Measurements from ENCODE around the gene ITGAE.
A peak's percentile ranks its signal among the peaks of the same experiment; 100 is the strongest.
"Not testable (repeated sequence)": the region's sequence is repeated elsewhere in the genome, so short reads cannot be mapped to it uniquely, and the experiment has no call there.

ITGAE gene

DNA sequence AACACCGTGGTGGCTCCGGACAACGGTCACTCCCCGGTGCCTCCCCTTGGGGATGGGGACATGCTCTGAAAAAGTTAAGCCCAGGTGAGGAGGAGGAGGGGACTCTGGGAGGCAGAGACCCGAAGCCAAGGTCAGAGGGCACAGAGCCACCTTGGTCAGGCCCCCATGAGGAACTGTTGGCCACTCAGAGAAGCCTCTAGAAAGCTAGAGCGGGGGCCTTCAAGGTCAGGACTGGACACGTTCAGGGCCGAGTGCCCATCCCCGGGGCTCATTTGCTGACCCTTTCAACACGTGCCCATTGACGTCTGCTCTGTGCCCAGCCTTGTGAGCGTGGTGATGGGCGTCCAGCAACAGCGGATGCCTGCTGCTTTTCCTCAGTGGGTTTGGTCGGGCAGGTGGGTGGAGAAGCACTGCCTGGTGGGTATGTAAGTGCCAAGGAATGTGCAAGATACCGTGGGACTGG, 39.0 kb downstream of the ITGAE start:
- no peak for DNase-seq

GRCh38 chr17:3761036-3761917, 39.7 kb downstream of the ITGAE start:
- DNase-seq = no peak

DNA sequence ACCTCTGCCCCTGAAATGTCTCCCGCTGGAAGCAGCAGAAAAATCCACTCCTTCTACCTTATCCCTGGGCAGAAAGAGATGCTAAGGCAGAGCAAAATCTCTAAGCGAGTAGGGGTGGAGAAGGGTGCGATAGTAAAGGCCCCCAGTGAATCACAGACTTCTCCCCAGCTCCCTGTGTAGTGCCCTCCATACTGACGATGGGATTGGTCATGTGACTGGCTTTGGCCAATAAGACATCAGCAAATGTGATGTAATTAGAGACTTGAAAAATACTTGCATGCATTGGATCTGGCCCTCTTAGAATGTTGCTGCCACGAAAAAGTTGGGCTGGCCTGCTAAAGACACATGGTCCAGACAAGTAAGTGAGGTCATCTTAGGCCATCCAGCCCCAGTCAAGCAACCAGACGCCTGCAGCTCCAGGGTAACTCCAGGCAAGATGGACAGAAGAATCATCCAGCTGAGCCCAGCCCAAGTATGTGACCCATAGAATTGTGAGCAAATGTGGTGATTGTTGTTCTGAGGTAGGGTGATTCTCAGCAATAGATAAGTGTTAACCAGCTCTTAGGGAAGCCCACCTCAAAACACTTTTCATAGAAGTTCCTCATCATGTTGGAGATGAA, 41.3 kb downstream of the ITGAE start:
- DNase-seq = no peak

GRCh38 chr17:3755335-3756030, 45.5 kb downstream of the ITGAE start:
- DNase-seq = no peak

DNA sequence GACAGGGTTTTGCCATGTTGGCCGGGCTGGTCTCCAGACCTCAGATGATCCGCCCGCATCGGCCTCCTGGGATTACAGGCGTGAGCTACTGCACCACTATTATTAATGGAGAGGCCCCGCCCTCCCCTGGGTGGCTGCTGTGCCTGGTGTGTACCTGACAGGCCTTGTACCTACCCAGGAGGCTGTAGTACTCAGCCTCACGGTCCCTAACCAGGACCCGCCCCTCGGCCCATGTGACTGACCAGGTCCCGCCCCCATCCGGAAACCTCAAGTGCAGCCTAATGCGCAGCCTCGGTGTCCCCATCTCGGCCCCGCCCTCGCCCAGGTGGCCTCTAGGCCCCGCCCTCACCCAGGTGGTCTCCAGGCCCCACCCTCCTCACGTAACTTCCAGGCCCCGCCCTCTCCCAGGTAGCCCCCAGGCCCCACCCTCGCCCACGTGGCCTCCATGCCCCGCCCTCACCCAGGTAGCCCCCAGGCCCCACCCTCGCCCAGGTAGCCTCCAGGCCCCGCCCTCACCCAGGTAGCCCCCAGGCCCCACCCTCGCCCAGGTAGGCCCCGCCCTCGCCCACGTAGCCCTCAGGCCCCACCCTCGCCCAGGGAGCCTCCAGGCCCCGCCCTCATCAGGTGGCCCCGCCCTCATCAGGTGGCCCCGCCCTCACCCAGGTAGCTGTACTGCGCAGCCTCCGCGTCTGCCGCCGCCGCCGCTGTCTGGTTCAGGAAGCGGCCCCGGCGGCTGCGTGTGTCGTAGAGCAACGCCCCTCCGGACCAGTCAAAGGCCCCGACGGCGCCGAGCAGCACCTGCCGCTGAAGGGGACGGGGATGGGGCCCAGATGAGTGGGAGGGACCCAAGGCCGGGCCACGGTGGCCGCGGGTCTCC, 46.3 kb downstream of the ITGAE start:
- peak in 15 of 56 donors; percentile 6 to 79 (median 15) for DNase-seq

GRCh38 chr17:3754066-3754457, 46.9 kb downstream of the ITGAE start:
- DNase-seq = peak in 9 of 56 donors; percentile 9 to 54 (median 38)

DNA sequence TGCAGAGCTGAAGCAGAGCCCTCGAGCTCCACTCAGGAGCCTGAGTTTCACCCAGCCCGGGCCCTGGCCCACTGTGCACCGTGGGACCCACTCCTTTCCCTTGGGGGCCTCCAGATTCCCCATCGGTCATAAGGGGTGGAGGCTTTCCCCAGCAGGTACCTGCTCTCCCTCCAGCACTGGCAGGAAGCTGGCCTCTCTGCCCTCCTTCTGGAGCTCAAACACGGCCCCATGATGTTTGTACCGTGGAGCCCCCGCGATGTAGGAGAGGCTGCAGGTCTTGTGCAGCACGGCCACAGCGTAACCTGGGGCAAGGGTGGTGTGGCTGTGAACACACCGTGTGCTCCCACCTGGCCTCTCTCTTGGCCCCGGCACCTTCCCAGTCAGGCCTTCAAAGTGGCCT, 47.4 kb downstream of the ITGAE start:
- no peak for DNase-seq

DNA sequence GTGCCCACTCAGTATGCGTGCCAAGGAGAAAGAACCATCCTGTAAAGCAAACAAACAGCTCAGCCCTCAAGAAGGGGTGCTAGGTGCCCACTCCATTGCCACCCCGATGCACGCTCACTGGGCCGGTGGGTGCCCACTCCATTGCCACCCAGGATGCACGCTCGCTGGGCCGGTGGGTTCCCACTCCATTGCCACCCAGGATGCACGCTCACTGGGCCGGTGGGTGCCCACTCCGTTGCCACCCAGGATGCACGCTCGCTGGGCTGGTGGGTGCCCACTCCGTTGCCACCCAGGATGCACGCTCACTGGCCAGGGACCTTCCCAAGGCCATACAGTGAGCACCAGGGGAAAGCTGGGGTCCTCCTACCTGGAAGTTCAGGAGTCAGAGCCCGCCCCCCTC, 49.2 kb downstream of the ITGAE start:
- no peak for DNase-seq

DNA sequence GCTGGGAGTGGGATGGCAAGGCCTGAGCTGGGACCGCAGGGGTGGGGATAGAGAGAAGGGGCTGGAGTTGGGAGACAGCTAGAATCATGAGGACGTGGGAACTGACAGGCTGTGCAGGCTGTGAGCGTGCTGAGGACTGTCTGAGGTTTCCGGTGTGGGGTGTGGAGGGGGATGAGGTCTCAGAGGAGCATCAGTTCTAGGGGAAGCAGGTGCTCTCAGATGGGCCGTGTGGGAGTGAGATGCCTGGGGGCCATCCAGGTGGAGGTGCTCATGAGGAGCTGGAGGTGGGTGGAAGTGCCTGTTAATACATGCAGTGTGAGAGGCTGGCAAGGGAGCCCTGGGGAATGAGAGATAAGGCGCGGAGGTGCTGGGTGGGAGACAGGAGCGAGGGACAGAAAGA, 50.1 kb downstream of the ITGAE start:
- no peak for DNase-seq

GRCh38 chr17:3750296-3750695, 50.7 kb downstream of the ITGAE start:
- DNase-seq = no peak

DNA sequence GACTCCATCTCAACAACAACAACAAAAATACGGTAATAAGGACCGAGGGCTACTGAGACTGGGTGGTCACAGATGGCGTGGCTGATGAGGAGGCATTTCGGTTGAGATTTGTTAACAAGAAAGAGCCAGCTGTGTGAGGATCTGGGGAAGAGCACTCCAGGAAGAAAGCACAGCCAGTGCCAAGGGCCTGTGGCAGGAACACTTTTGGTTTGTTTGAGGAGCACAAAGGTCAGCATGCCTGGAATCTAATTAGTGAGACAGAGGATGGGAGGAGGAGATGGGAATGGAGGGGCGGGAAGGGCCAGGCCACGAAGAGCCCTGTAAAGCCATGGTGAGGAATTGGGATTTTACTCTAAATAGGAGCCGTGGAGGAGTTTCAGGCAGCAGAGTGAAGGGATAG, 52.4 kb downstream of the ITGAE start:
- DNase-seq = no peak

- DNase-seq = no peak
Measured at GRCh38 chr17:3747805-3748204, 53.2 kb downstream of the ITGAE start.

DNA sequence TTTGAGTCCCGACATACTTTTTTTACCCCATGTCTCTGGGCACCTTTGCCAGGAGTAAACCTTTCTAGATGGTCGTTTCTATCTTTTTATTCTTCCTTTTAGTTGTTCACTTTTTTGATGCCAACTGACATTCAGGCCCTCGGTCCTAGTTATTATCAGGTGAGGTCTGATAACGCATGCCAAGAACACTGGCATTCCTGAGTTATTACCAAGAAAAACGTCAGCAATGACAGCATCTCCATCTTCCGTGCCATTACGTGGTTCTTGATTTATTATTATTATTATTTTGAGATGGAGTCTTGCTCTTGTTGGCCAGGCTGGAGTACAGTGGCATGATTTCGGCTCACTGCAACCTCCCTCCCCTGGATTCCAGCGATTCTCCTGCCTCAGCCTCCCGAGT, 55.9 kb downstream of the ITGAE start:
- no peak for DNase-seq

GRCh38 chr17:3744014-3744413, 57.0 kb downstream of the ITGAE start:
- DNase-seq = no peak

- DNase-seq = no peak
Measured at GRCh38 chr17:3740611-3741073, 60.3 kb downstream of the ITGAE start.

DNA sequence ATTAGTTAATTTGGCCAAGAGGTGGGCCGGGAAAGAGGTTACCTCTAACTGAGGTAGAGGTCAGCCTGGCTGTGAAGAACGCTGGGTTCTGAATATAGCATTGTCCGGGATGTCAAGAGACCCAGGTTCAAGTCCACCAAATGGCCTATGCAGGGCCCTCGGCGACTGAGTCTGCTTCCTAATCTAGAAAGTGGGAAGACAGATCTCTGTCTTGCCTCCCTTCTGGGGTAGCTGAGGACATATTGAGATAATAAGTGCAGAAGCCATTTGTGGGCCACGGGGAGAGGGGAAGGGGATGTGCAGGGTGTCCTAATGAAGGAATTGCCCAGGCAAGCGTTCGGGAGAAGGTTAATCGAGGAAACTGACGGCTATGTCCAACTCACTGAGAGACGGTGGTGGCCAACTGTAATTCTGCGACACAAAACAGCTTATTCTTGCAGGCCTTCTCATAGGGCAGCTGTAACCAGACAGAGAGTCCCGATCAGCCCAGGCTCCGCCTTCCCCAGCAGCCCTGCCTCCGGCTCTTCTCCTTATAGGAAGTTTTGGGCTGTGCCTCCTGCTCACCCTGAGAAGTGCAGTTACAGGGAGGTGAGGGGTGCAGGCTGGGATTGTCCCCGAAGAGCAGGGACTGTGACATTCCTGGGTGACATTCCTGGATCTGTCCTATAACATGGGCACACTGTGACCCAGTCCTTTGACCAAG, 61.4 kb downstream of the ITGAE start:
- DNase-seq = no peak

DNA sequence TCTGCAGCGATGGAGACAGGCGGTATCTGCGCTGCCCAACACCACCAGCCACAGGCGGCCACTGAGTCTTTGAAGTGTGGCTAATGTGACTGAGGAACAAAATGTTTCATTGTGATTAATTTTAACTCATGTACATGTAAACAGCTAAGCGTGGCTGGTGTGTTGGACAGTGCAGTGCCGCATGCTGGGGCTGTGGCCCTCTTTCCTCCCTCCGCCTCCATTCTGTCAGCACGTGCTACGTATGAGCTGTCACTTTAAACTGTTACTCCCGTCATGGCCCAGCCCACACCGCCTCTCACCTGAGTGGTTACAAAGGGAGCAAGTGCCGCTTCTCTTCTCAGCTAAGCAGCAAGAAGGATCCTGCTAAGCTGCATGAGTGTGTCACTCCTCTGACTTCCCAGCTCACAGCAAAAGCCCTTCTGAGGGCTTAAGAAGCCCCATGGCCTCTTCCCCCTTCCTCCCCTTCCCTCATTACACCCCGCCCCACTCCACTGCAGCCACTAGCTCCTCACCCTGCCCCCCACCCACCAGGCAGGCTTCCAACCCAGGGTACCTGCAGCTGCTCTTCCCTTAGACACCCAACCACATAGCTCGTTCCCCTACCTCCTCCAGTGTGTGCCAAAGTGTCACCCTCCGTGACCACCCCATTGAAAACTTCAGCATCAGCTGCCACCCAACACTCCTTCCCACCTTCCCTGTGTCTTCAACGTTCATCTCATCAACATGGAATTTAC, 62.3 kb downstream of the ITGAE start:
- DNase-seq = peak in 48 of 56 donors; percentile 3 to 85 (median 53)

GRCh38 chr17:3735515-3735914, 65.5 kb downstream of the ITGAE start:
- DNase-seq = no peak

DNA sequence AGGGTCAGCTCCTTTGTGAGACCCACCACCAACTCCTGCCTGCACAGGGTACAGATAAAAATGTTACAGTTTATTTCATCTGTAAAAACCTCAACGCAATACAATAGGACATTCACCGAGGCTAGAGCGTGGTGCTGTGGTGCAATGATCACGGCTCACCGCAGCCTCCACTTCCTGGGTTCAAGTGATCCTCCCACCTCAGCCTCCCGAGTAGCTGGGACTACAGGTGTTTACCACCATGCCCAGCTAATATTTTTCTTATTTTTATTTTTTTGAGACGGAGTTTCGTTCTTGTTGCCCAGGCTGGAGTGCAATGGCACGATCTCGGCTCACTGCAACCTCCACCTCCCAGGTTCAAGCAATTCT, 66.1 kb downstream of the ITGAE start:
- DNase-seq = not testable (repeated sequence)

DNA sequence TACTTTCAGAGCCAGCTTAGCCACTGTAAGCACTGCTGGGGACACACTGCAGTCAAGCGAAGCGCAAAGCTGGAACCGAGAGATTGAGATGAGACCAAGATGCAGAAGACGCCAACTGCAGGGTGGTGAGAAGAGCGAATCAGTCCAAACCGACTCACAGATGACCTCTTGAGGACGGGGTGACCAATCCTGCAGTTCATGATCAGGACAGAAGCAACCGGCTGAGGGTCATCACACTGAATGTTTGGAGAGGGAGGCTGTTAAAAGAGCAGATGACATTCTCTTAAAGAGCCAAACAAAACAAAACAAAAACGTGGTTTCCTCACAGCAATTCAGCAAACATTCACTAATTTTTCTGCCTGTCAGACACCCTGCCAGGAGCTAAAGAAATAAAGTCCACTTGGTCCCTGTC, 68.8 kb downstream of the ITGAE start:
- DNase-seq = no peak
